Left colon (tissue), 2 donors: ENCODE results near the gene POLR3G. TPM values are rescaled to one million over a fixed set of nuclear protein-coding genes. Genes with fewer than 3 reads are reported as not detected.

Experiments used
- total RNA-seq, 2 donors: library from RNA; stranded (reverse); fragmentation: NEBNext Ultra II Directional; extraction: Animal tissue kit (Norgen Biotek cat#: 25700); gene quantifications; one replicate each; pipeline ENCODE4 v1.2.1, GENCODE V29; 2021
- donor health status: DM: no; HTN: no; CAD: no.
- donor health status: DM: yes; HTN: yes; CAD: no.

The POLR3G gene
- total RNA-seq, 2 donors from 2014 or later: 1.3 to 1.4 TPM

Other genes starting within 250 kb of the POLR3G start
- gene CETN3, start 65.1 kb upstream of the POLR3G start, total RNA-seq: 10 to 100 TPM; 15.0 to 16.5 TPM
- 1 to 10 TPM; 4.1 to 4.5 TPM for gene MBLAC2, start 93 bp upstream of the POLR3G start, total RNA-seq
- gene LYSMD3, start 54.7 kb downstream of the POLR3G start, total RNA-seq: 10 to 100 TPM; 20.5 to 23.8 TPM
- gene ADGRV1, start 83.9 kb downstream of the POLR3G start, total RNA-seq: 1 to 10 TPM; 3.8 to 7.3 TPM